UCSD-AML1 (cell line): ENCODE measurements around the gene RAP1GAP2.
A peak's percentile ranks its signal among the peaks of the same experiment; 100 is the strongest.

ENCODE experiments used
- DNase-seq: peaks from one replicate; lab custom pipeline; 2025; ENCODE audit not compliant: unreplicated experiment; lab: John Stamatoyannopoulos, UW

RAP1GAP2 gene

GRCh38 chr17:2909175-2909845, 113.1 kb downstream of the RAP1GAP2 start:
- DNase-seq: no peak

DNA sequence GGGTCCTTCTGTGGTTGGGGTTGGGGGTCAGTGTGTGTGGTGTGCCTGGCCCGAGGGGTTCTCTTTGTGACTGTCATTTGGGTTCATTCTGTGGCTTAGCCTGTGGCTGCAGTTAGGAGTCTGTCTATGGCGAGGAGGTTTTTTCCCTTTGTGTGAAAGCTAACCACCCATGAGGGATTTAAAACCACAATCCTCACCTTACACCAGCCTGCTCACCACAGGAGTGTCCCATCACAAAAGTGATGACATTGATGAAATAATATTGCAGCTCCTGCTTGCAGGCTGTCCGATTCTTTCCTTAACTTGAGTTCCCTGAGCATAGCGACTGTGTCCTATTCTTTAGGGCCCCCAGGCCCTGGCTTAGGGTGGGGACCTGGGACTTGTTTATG, 113.6 kb downstream of the RAP1GAP2 start:
- DNase-seq: no peak

DNA sequence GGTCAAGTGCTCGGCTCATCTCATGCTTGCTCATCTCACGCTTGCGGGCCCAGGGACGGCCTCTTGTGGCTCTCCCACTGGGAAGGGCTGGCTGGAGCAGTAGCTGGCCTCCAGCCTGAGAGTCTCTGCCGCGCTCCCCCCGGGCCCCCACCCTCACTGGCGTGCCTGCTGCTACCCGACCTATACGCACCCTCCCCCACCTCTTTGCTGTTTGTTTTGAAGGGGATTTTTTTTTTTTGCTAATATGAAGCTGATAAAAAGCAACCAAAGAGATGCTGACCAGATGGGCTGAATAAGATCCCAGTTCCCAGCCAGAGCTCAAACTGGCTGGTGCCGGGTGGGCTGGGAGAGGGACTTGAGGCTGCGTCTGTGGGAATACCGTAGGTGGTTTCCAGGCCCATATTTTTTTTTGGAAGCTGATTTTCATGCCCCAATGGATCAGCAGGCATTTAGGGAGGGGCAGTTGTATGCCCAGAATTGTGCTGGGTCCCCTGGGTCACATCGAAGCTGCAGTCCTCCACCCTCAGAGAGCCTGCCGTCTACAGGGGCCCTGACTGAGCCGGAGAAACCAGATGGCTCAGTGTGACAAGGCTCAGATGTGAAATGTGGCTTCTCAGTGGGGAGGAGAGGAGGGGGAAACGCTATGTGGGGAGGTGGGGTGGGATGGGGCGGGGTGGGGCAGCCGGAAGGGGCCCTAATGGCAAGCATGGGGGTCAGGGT, 115.0 kb downstream of the RAP1GAP2 start:
- no peak for DNase-seq

- no peak for DNase-seq
Measured at GRCh38 chr17:2911755-2912111, 115.5 kb downstream of the RAP1GAP2 start.

DNA sequence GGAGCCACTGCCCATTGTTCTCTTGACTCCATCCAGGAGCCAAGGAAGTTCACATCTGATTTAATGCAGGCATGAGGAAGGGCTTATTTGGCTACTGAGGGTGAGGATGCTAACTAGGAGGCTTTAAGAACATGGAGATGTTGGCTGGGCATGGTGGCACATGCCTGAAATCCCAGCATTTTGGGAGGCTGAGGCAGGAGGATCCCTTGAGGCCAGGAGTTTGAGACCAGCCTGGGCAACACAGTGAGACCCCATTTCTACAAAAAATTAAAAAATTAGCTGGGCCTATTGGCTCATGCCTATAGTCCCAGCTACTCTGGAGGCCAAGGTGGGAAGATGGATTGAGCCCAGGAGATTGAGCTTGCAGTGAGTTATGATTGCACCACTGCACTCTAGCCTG, 116.5 kb downstream of the RAP1GAP2 start:
- no peak for DNase-seq

DNA sequence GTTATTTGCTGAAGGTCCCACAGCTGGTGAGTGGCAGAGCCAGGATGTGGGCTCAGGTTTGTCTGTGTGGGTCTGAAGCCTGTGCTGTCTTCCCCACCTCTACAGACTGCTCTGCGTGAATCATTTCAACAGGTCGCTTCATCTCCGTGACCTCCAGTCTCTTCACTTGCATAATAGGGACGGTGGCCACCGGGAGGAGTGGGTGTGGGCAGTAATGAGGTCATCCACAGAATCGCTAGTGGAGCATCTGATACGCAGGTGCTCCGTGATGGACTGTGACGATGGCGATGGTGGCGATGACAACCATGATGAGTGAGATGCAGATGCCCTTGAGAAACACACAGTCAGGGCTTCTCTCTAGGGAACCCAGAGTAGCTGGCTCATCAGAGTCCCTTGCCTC, 120.2 kb downstream of the RAP1GAP2 start:
- DNase-seq: no peak

GRCh38 chr17:2921443-2921842, 125.2 kb downstream of the RAP1GAP2 start:
- no peak for DNase-seq

DNA sequence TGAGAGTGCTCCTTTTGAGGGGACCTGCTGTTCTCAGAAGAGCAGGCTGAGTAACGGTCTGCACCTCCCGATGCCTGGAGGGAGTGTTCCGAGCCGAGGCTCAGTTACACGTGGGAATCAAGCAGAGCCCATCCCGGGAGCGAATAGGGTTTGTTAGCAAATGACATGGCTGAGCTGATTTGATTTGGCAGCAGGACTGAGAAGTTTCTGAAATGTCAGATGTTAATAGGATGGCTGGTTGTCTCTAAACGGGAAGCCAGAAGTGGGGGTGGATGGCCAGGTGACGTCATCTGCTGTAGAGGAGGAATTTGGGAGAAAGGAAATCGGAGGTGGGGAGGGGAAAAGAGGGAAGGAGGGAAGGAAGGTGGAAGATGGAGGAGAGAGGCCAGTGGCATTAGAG, 128.0 kb downstream of the RAP1GAP2 start:
- DNase-seq: no peak

DNA sequence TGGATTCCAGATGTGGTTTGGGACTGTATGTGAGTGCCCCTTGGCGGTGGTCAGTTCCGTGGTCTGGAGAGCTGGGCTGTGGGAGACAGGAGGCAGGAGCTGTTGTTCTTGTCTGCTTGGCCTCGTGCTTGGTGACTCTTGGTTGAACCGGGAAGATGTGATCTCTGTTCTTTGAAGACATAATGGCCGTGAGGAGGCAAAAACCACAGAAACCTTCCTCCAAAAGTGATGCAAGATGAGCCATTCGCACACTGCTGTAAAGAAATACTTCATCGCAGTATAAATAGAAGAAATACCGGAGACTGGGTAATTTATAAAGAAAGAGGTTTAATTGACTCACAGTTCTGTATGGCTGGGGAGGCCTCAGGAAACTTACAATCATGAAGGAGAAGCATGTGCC, 128.8 kb downstream of the RAP1GAP2 start:
- no peak for DNase-seq

DNA sequence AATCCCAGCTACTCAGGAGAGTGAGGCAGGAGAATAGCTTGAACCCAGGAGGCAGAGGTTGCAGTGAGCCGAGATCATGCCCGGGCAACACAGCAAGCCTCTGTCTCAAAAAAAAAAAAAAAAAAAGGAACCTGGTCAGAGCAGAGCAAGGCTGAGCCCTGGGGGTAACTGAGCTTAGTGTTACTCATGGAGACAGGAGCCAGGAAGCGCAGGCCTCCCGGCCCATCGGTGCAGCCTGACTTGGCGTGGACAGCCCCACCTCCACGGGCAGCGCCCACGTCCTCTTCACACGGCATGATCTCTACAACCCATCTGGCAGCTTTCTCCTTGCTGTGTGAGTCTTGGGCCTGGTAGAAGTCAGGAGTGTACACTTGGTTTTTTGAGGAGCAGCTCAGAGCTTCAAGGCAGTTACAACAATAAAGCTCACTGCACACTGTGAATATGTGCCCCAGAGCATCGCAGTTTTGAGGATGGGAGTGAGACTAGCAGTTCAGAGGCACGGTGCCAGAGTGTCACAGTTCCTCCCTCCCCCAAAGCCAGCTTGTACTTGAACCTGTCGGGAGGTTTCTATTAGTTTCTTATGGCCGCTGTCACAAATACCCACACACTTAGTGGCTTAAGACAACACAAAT, 129.9 kb downstream of the RAP1GAP2 start:
- peak; percentile 63 for DNase-seq

DNA sequence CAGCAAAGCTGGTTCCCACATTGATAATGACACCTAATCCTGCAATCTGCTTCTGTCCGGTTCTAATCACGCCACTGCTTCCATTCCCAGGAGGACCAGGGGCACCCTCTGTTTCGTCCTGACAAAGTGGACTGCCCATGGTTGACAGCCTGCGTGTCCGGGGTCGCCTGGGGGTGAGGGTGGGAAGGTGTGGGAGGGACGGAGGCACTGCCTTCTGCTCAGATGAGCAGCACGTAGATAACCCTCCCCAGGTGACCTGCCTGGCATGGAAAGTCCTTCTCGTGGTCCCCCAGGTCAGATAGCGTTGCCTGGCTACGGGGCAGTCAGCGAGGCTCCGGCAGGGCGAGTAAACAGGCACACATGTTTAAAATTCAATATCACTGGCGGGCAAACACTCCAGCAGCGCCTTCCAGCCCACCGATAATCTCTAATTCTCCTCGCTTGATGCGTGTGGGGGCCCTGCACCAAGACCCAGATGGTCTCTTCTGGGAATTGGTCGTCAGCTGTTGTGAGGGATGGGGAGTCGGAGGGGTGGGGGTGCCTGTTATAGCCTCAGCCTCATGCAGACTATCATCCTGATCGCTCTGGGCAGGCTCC, 132.2 kb downstream of the RAP1GAP2 start:
- no peak for DNase-seq

GRCh38 chr17:2929881-2930533, 133.8 kb downstream of the RAP1GAP2 start:
- DNase-seq: peak; percentile 44

- DNase-seq: no peak
Measured at GRCh38 chr17:2931876-2932275, 135.6 kb downstream of the RAP1GAP2 start.

DNA sequence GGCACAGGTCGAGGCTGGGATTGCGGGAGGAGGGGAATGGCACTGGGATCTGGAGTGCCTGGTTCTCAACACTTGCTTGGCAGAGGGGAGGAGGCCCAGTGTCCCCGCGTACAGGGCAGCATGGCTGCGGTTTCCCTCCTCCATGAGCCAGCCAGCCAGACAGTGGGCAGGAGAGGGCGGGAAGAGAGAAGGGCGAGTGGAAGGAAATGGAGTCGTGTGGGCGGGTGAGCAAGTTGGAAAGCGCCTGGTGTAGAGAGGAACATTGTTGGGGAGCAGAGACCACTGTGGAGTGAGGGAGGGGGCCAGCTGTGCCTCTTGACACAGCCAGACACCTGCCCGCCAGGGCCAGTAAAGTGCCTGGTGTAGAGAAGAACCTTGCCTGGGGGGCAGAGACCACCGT, 136.7 kb downstream of the RAP1GAP2 start:
- peak; percentile 22 for DNase-seq

- DNase-seq: no peak
Measured at GRCh38 chr17:2933606-2934005, 137.4 kb downstream of the RAP1GAP2 start.

DNA sequence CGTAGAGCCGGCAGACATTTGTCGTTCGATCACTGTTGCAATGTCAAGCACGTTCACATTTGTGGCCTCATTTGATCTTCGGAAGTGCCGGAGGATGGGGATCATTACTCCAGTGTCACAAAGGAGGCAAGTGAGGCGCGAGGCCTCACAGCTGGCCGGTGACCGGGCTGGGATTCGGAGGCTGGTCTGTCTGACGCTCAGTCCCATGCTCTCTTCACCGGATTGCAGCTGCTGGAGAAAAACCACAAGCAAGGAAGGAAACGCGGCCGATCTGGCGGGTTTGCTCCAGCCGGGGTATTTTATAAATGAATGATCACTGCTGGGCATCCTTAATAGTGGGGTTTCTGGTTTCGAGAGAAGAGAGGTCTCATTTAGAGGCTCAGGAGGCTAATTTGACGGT, 139.4 kb downstream of the RAP1GAP2 start:
- peak; percentile 60 for DNase-seq

GRCh38 chr17:2936351-2936750, 140.1 kb downstream of the RAP1GAP2 start:
- DNase-seq: no peak

GRCh38 chr17:2936771-2937321, 140.6 kb downstream of the RAP1GAP2 start:
- no peak for DNase-seq

GRCh38 chr17:2937331-2938003, 141.2 kb downstream of the RAP1GAP2 start:
- no peak for DNase-seq

GRCh38 chr17:2939714-2940351, 143.6 kb downstream of the RAP1GAP2 start:
- no peak for DNase-seq
